SK-N-SH (cell line): ENCODE results near the gene GFI1B. TPM values are rescaled to one million over a fixed set of nuclear protein-coding genes. Genes with fewer than 3 reads are reported as not detected.

Source experiments
- CTCF ChIA-PET: fragments of 300-600, 350-600 bp; formaldehyde crosslinking; extraction: SDS; loops from one replicate; lab custom pipeline; 2021; lab: Yijun Ruan, JAX
- POLR2A ChIA-PET: fragments of 350-600 bp; sonication (Branson Sonifier 250); formaldehyde crosslinking; extraction: SDS; loops from one replicate; lab custom pipeline; 2020; ENCODE audit warnings: antibody characterized with exemption, inconsistent platforms; lab: Yijun Ruan, JAX
- DNase-seq: peaks from one replicate; pipeline ENCODE4 v3.0.0; 2012
- H2AFZ ChIP-seq: fragments of 200-600 bp; sonication (generic); 2 replicates; pipeline ENCODE4 v1.8.1; 2016; ENCODE audit warnings: antibody characterized with exemption, mild to moderate bottlenecking, low read depth
- H3F3A ChIP-seq: fragments of 200-600 bp; sonication (generic); replicated peaks from 2 replicates; pipeline ENCODE3; 2016; ENCODE audit warnings: antibody characterized with exemption, mild to moderate bottlenecking; ENCODE audit not compliant: insufficient read depth
- H3K27ac ChIP-seq, 2 experiments: fragments of 200-500 bp in 1 of 2; fragments of 200-600 bp in 1 of 2; sonication (Bioruptor generic) in 1 of 2; sonication (generic), shearing (Covaris generic) in 1 of 2; 2 replicates each; pipeline versions ENCODE4 v1.5.1 to v1.6.1; 2014 to 2016; ENCODE audit warnings: low read depth in 2 of 2, inconsistent platforms in 1 of 2, low read length in 1 of 2, mild to moderate bottlenecking in 1 of 2, mixed read lengths in 1 of 2
- H3K27me3 ChIP-seq: fragments of 200-600 bp; sonication (generic), shearing (Covaris generic); 2 replicates; pipeline ENCODE4 v1.6.1; 2016; ENCODE audit warnings: mixed run types; ENCODE audit not compliant: insufficient read depth
- H3K36me3 ChIP-seq, 2 experiments: fragments of 200-500 bp in 1 of 2; fragments of 200-600 bp in 1 of 2; sonication (Bioruptor generic) in 1 of 2; sonication (generic) in 1 of 2; replicated peaks in 1 of 2; 2 replicates each; pipeline versions ENCODE3 to v1.5.1; 2014 to 2016; ENCODE audit warnings: low read length in 1 of 2, mild to moderate bottlenecking in 1 of 2; ENCODE audit not compliant: insufficient read depth in 2 of 2, control insufficient read depth in 1 of 2
- H3K4me1 ChIP-seq, 2 experiments: fragments of 200-500 bp in 1 of 2; fragments of 200-600 bp in 1 of 2; sonication (Bioruptor generic) in 1 of 2; sonication (generic), shearing (Covaris generic) in 1 of 2; 2 replicates each; pipeline versions ENCODE4 v1.5.1 to v1.6.1; 2014 to 2016; ENCODE audit warnings: low read depth in 1 of 2, low read length in 1 of 2, mixed run types in 1 of 2; ENCODE audit not compliant: insufficient read depth in 2 of 2, control insufficient read depth in 1 of 2
- H3K4me2 ChIP-seq: fragments of 200-600 bp; sonication (generic), shearing (Covaris generic); 2 replicates; pipeline ENCODE4 v1.6.1; 2017; ENCODE audit warnings: mixed run types
- H3K4me3 ChIP-seq, 2 experiments: fragments of 200-500 bp in 1 of 2; fragments of 200-600 bp in 1 of 2; sonication (Bioruptor generic) in 1 of 2; sonication (generic), shearing (Covaris generic) in 1 of 2; 2 replicates each; pipeline versions ENCODE4 v1.5.1 to v1.8.1; 2014 to 2016; ENCODE audit warnings: low read depth in 2 of 2, inconsistent platforms in 1 of 2, low read length in 1 of 2, mild to moderate bottlenecking in 1 of 2, mixed read lengths in 1 of 2, moderate library complexity in 1 of 2
- H3K79me2 ChIP-seq: fragments of 200-600 bp; sonication (generic); 2 replicates; pipeline ENCODE4 v1.8.1; 2017; ENCODE audit warnings: mild to moderate bottlenecking; ENCODE audit not compliant: insufficient read depth
- H3K9ac ChIP-seq: fragments of 200-600 bp; sonication (generic); 2 replicates; pipeline ENCODE4 v1.6.1; 2017; ENCODE audit warnings: mixed run types
- H3K9me2 ChIP-seq: fragments of 200-600 bp; sonication (generic); 2 replicates; pipeline ENCODE4 v1.6.1; 2017; ENCODE audit warnings: mixed run types
- H3K9me3 ChIP-seq: fragments of 200-600 bp; sonication (generic); 2 replicates; pipeline ENCODE4 v1.6.1; 2017; ENCODE audit warnings: mixed run types, mild to moderate bottlenecking, moderate library complexity
- H4K20me1 ChIP-seq: fragments of 200-600 bp; sonication (generic); 2 replicates; pipeline ENCODE4 v1.6.1; 2017; ENCODE audit warnings: mild to moderate bottlenecking, mixed run types; ENCODE audit not compliant: insufficient read depth
- FOXM1 ChIP-seq: IDR thresholded peaks from 2 replicates; pipeline ENCODE4 v1.4.0; 2012; ENCODE audit warnings: low read depth, mild to moderate bottlenecking
- GABPA ChIP-seq: IDR thresholded peaks from 2 replicates; pipeline ENCODE4 v1.4.0; 2012; ENCODE audit warnings: low read depth, mild to moderate bottlenecking
- GATA2 ChIP-seq: sonication (generic); formaldehyde crosslinking; IDR thresholded peaks from 2 replicates; pipeline ENCODE4 v1.5.0; 2020; ENCODE audit warnings: mild to moderate bottlenecking, missing genetic modification reagents
- IRF3 ChIP-seq: fragments of 150-350 bp; IDR thresholded peaks from 2 replicates; pipeline ENCODE4 v1.6.1; 2016; ENCODE audit warnings: mild to moderate bottlenecking, low read depth, low read length
- MAX ChIP-seq: IDR thresholded peaks from 2 replicates; pipeline ENCODE4 v1.4.0; 2012; ENCODE audit warnings: low read depth
- NRF1 ChIP-seq: IDR thresholded peaks from 2 replicates; pipeline ENCODE4 v1.6.1; 2012; ENCODE audit warnings: low read depth, mild to moderate bottlenecking, low read length
- PBX3 ChIP-seq: IDR thresholded peaks from 2 replicates; pipeline ENCODE4; 2012
- RAD21 ChIP-seq: IDR thresholded peaks from 2 replicates; pipeline ENCODE4 v1.6.1; 2012; ENCODE audit warnings: mild to moderate bottlenecking, low read length
- RCOR1 ChIP-seq: fragments of 150-350 bp; IDR thresholded peaks from 2 replicates; pipeline ENCODE4 v1.6.1; 2017; ENCODE audit warnings: antibody characterized with exemption, low read length
- REST ChIP-seq: IDR thresholded peaks from 2 replicates; pipeline ENCODE4 v1.6.1; 2012; ENCODE audit warnings: mild to moderate bottlenecking, low read depth, low read length, moderate library complexity
- RFX5 ChIP-seq: IDR thresholded peaks from 2 replicates; pipeline ENCODE4 v1.6.1; 2012; ENCODE audit warnings: mild to moderate bottlenecking, improper control_type of control experiment, low read length
- SIN3A ChIP-seq: IDR thresholded peaks from 2 replicates; pipeline ENCODE4 v1.6.1; 2012; ENCODE audit warnings: low read depth, mild to moderate bottlenecking, low read length, moderate library complexity, borderline replicate concordance
- SMC3 ChIP-seq: IDR thresholded peaks from 2 replicates; pipeline ENCODE4 v1.6.1; 2012; ENCODE audit warnings: low read depth, low read length, improper control_type of control experiment
- TAF1 ChIP-seq: IDR thresholded peaks from 2 replicates; pipeline ENCODE4 v1.6.1; 2012; ENCODE audit warnings: low read depth, mild to moderate bottlenecking, low read length, moderate library complexity, borderline replicate concordance
- TEAD4 ChIP-seq: IDR thresholded peaks from 2 replicates; pipeline ENCODE4 v1.4.0; 2012; ENCODE audit warnings: mild to moderate bottlenecking, borderline replicate concordance; ENCODE audit not compliant: insufficient read depth
- USF2 ChIP-seq: fragments of 150-350 bp; IDR thresholded peaks from 2 replicates; pipeline ENCODE4 v1.6.1; 2017; ENCODE audit warnings: antibody characterized with exemption, low read length, low read depth, borderline replicate concordance
- YY1 ChIP-seq: IDR thresholded peaks from 2 replicates; pipeline ENCODE4 v1.4.0; 2012; ENCODE audit warnings: low read depth, mild to moderate bottlenecking
- ZBTB33 ChIP-seq: IDR thresholded peaks from 2 replicates; pipeline ENCODE4 v1.4.0; 2012; ENCODE audit warnings: low read depth, borderline replicate concordance
- WGBS: methylation state at CpG from one replicate; pipeline ENCODE4 v1.1.6; 2017; ENCODE audit warnings: low lambda C conversion rate; 5-methylcytosine and 5-hydroxymethylcytosine counted together
- polyA plus RNA-seq, 3 experiments: library from polyadenylated mRNA; depleted of rRNA; stranded (reverse); fragments of >200 nt; gene quantifications; 2 replicates each; pipeline ENCODE4 v1.2.3, GENCODE V29; 2012

The GFI1B gene
- polyA plus RNA-seq, 1 of the 3 experiments (the other 2 are of a cell fraction), result not detected

- Histone ChIP-seq H3K79me2 (no peaks in the 10 kb centered on the region), H4K20me1 (no peaks in the 10 kb centered on the region), H3K36me3 (no peaks in the 10 kb centered on the region), H3K4me1 (peaks cover 6 to 15% of the 10 kb centered on the region in 2 experiments; a peak in 3 of 4 replicates), H3K9me2 (no peaks in the 10 kb centered on the region), H3K4me3 (no peak overlapping the region), H3K9me3 (no peaks in the 10 kb centered on the region), H3F3A (peaks cover 8% of the 10 kb centered on the region), H3K4me2 (no peak overlapping the region), H3K27me3 (no peaks in the 10 kb centered on the region), H3K27ac (no peak overlapping the region), H3K9ac (no peak overlapping the region), H2AFZ (no peak overlapping the region)
- no peak for DNase-seq
- WGBS, result 59% methylated on average over 3 of the region's 4 CpGs
- CTCF ChIA-PET, result no interaction called here
- POLR2A ChIA-PET, result no interaction called here
- TF ChIP-seq SIN3A (no peak), NRF1 (no peak), PBX3 (no peak), RCOR1 (no peak), ZBTB33 (no peak), RFX5 (no peak), FOXM1 (no peak), GATA2 (CRISPR knock-in tag) (no peak), GABPA (no peak), MAX (no peak), USF2 (no peak), IRF3 (no peak), SMC3 (no peak), YY1 (no peak), TEAD4 (no peak), TAF1 (no peak), REST (no peak), RAD21 (no peak)
These were observed 28.8 kb upstream of the GFI1B start for GRCh38 chr9:132949709-132950108.
